Skeletal muscle satellite cell (primary cell): ENCODE data around the gene PRSS23.
"Not testable (repeated sequence)": the region's sequence is repeated elsewhere in the genome, so short reads cannot be mapped to it uniquely, and the experiment has no call there.

Experiments
- H3K27me3 ChIP-seq: 2 replicates; pipeline ENCODE4 v1.7.0; 2013; ENCODE audit warnings: low read length; ENCODE audit not compliant: control insufficient read depth, insufficient read depth
- H3K36me3 ChIP-seq: 2 replicates; pipeline ENCODE4 v1.7.0; 2013; ENCODE audit warnings: mild to moderate bottlenecking, control low read depth, low read length; ENCODE audit not compliant: insufficient read depth
- H3K4me1 ChIP-seq: 2 replicates; pipeline ENCODE4 v1.7.0; 2013; ENCODE audit warnings: low read length; ENCODE audit not compliant: control insufficient read depth, insufficient read depth
- H3K4me2 ChIP-seq: 2 replicates; pipeline ENCODE4 v1.7.0; 2013; ENCODE audit warnings: mild to moderate bottlenecking, low read length
- H3K4me3 ChIP-seq: 2 replicates; pipeline ENCODE4 v1.7.0; 2013; ENCODE audit warnings: low read length
- H3K9ac ChIP-seq: 2 replicates; pipeline ENCODE4 v1.7.0; 2013; ENCODE audit warnings: mild to moderate bottlenecking, low read depth, low read length, moderate library complexity
- H3K9me3 ChIP-seq: replicated peaks from 2 replicates; pipeline ENCODE4 v1.7.0; 2013; ENCODE audit warnings: mild to moderate bottlenecking, control low read depth, low read length

The PRSS23 gene

DNA sequence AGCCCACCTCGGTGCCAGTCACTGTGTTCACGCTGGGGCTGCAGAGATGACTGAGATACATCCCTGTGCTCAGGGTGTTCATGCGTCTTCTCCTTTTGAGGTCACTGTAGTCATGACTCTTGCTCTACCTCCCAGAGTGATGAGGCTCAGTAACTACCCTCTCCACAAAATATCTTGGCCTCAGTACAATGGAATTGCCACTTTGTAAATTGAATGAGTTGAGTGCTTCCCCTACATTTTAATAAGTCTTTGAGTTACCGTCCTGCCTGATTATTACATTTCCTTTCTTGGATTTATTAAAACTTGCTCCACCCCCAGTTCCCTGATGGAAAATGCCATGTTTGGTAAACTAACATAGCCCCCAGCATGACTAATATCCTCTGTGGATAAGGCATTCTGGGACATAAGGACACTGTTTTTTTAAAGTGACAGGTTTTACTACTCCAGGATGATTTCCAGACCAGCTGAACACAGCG, 15.9 kb downstream of the PRSS23 start:
- Histone ChIP-seq H3K4me2 (peak overlapping the region; percentile 2), H3K9ac (peak overlapping the region; percentile 17), H3K9me3 (no peaks in the 10 kb centered on the region), H3K4me1 (peaks cover 71% of the 10 kb centered on the region), H3K36me3 (no peaks in the 10 kb centered on the region), H3K4me3 (no peak overlapping the region), H3K27me3 (no peaks in the 10 kb centered on the region)

DNA sequence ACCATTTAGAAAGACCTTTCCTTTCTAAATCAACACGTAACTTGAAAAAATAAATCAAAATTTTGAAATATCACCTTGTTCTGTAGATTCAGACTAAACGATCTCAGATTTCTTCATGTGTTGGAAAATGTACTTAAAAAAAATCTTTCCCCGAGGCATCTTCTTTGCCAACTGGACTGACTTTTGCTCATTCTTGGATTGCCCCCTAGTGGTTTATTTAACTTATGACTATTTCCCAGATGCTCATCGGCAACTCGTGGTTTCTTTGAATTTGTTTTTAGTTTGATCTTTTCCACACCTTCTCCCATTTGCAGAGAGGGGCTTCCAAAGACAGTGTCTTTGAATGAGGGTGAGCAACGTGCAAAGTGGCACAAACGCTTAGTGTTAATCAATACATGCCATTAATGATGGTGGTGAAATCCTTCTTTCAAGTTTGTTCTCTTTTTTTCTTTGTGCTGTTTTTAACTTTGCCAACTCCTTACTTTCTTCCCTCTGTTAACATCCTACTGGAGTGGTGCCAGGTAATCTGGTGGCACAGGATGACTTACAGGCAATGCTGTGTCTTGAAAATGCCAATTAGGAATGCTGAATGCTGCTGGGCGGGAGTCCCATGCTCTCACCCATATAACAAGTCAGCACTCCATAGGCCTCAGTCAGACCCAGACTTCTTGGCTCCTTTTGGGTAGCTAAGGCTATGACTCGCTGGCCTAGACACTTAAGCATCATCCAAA, 18.3 kb downstream of the PRSS23 start:
- peaks cover 55% of the 10 kb centered on the region for H3K4me1 ChIP-seq
- no peaks in the 10 kb centered on the region for H3K27me3 ChIP-seq
- H3K36me3 ChIP-seq = no peaks in the 10 kb centered on the region
- no peak overlapping the region for H3K4me3 ChIP-seq
- peak overlapping the region; percentile 22 for H3K9ac ChIP-seq
- H3K4me2 ChIP-seq = peak overlapping the region; percentile 37
- no peaks in the 10 kb centered on the region for H3K9me3 ChIP-seq

DNA sequence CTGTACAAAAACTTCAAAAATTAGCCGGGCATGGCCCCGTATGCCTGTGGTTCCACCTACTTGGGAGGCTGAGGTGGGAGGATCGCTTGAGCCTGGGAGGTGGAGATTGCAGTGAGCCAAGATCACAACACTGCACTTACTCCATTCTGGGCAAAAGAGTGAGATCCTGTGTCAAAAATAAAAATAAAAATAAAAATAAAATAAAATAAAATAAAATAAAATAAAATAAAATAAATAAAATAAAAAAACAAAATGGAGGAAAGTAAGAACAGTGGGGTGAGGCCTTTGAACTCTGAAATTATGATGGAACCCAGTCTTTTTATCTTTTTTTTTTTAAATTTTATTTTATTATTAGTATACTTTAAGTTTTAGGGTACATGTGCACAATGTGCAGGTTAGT, 23.8 kb downstream of the PRSS23 start:
- not testable (repeated sequence) for H3K9ac ChIP-seq, H3K4me3 ChIP-seq, H3K4me1 ChIP-seq, H3K36me3 ChIP-seq, H3K9me3 ChIP-seq, H3K4me2 ChIP-seq, H3K27me3 ChIP-seq

DNA sequence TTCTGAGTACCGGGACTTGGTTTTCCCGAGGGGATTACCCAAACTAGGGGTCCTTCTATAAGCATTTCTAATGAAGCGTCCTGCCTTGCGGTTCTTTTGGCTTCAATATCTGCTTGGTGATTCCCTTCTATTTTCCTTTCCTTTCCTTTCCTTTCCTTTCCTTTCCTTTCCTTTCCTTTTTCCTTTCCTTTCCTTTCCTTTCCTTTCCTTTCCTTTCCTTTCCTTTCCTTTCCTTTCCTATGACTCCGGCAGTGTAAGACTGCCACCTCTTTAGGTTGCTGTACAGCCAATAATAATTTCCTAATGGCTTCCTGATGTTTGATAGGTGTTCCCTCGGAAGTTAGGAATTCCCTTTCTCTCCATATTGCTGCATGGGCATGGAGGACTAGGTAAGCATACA, 34.0 kb downstream of the PRSS23 start:
- H3K4me3 ChIP-seq, H3K9me3 ChIP-seq, H3K4me1 ChIP-seq, H3K27me3 ChIP-seq, H3K36me3 ChIP-seq, H3K4me2 ChIP-seq, H3K9ac ChIP-seq: not testable (repeated sequence)

DNA sequence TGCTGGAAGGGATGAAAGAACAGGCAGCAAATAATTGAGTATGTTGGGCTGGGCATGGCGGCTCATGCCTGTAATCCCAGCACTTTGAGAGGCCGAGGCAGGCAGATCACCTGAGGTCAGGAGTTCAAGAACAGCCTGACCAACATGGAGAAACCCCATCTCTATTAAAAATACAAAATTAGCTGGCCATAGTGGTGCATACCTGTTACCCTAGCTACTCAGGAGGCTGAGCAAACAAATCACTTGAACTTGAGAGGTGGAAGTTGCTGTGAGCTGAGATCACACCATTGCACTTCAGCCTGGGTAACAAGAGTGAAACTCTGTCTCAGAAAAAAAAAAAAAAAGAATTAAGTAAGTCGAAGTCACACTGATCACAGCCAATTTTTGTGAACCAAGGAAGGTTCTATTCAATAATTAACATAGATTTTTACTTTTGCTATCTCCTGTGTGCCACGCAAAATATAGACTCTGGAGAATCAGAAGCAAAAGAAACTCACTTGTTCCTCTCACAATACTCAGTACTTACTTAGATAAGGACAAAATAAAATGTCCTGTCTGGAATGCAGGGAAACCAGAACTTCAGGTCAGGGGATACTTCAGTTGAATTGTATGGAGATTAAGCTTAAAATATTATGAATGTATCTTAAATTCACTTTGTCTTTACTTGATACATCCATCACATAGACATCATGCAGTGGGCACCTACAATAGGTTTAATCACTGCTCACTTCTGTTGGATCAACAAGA, 44.6 kb downstream of the PRSS23 start:
- H3K9me3 ChIP-seq, H3K27me3 ChIP-seq: not testable (repeated sequence)

DNA sequence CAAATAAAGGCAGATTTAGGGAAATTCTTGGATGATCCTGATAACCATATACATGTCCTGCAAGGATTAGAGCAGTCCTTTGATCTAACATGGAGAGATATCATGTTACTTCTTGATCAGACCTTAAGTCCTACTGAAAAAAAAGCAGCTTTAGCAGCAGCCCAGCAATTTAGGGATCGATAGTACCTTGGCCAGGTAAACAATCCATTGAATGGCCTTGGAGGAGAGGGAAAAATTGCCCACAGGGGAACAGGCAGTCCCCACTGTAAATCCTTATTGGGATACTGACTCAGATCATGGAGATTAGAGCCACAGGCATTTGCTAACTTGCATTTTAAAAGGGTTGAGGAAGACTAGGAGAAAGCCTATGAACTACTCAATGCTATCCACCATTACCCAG, 47.8 kb downstream of the PRSS23 start:
- Histone ChIP-seq H3K4me2 (no peak overlapping the region), H3K4me3 (no peak overlapping the region), H3K9ac (no peak overlapping the region), H3K4me1 (no peaks in the 10 kb centered on the region), H3K27me3 (no peaks in the 10 kb centered on the region), H3K36me3 (peaks cover 4% of the 10 kb centered on the region), H3K9me3 (no peaks in the 10 kb centered on the region)

More for the DNA sequence above, 44.6 kb downstream of the PRSS23 start:
- not testable (repeated sequence) for H3K9ac ChIP-seq, H3K36me3 ChIP-seq, H3K4me3 ChIP-seq, H3K4me1 ChIP-seq, H3K4me2 ChIP-seq

DNA sequence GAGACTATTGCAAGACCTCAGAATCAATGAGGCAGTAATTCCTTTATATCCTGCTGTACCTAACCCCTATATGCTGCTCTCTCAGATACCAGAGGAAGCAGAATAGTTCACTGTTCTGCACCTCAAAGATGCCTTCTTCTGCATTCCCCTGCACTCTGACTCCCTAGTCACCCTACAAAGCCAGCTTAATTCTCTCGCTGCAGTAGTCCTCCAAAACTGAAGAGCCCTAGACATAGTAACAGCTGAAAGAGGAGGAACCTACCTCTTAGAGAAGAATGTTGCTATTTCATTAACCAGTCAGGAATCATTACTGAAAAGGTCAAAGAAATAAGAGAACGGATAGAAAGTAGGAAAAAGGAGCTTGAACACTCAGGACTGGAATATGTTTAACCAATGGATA, 49.3 kb downstream of the PRSS23 start:
- no peaks in the 10 kb centered on the region for H3K27me3 ChIP-seq
- no peak overlapping the region for H3K9ac ChIP-seq
- no peaks in the 10 kb centered on the region for H3K9me3 ChIP-seq
- no peak overlapping the region for H3K4me2 ChIP-seq
- peaks cover 4% of the 10 kb centered on the region for H3K36me3 ChIP-seq
- H3K4me1 ChIP-seq = no peaks in the 10 kb centered on the region
- no peak overlapping the region for H3K4me3 ChIP-seq
